Ovary (tissue), 9 donors: ENCODE results near the gene NCAPH2. TPM values are rescaled to one million over a fixed set of nuclear protein-coding genes. Genes with fewer than 3 reads are reported as not detected.
"Not testable (repeated sequence)": the region's sequence is repeated elsewhere in the genome, so short reads cannot be mapped to it uniquely, and the experiment has no call there.

Experiments
- DNase-seq, 5 donors: peaks; one replicate each; pipeline ENCODE4 v3.0.0-alpha.2; 2019 to 2020
- H3K27ac ChIP-seq, 2 donors: fragments of 200-600 bp; one replicate each; pipeline versions ENCODE4 v1.5.1 to v1.8.0; 2019 to 2022
- H3K27me3 ChIP-seq: fragments of 200-600 bp; one replicate; pipeline ENCODE4 v1.8.0; 2022
- H3K36me3 ChIP-seq: fragments of 200-600 bp; sonication (generic); one replicate; pipeline ENCODE4 v1.5.1; 2019
- H3K4me1 ChIP-seq: one replicate; pipeline ENCODE4 v1.8.1; 2013; ENCODE audit warnings: mild to moderate bottlenecking, moderate library complexity; ENCODE audit not compliant: insufficient read depth
- H3K4me3 ChIP-seq: fragments of 200-600 bp; sonication (generic); one replicate; pipeline ENCODE4 v1.5.1; 2017
- H3K9me3 ChIP-seq, 2 donors: fragments of 200-600 bp in 1 of 2; sonication (generic) in 1 of 2; one replicate each; pipeline versions ENCODE4 v1.5.1 to v1.8.1; 2013 to 2019; ENCODE audit warnings: mild to moderate bottlenecking in 1 of 2, moderate library complexity in 1 of 2
- EP300 ChIP-seq: sonication (generic); formaldehyde crosslinking; IDR thresholded peaks from one replicate; pipeline ENCODE4 v1.6.1; 2017; ENCODE audit warnings: antibody characterized with exemption
- POLR2A ChIP-seq: fragments of 450-650 bp; IDR thresholded peaks from one replicate; pipeline ENCODE4 v1.6.1; 2017; ENCODE audit warnings: antibody characterized with exemption, mild to moderate bottlenecking, moderate library complexity
- whole genome bisulfite sequencing, 3 donors: extraction: QIAGEN DNeasy Blood & Tissue Kit in 1 of 3; methylation state at CpG; one replicate each; pipeline versions ENCODE4 v1.1.5 to v1.1.7; 2013 to 2017; 5-methylcytosine and 5-hydroxymethylcytosine counted together
- intact Hi-C, 4 donors: fragments of 100-400 bp; cut with DNase I; formaldehyde crosslinking; loops; one replicate each; pipeline versions ENCODE4 v1.11.0 to v1.15.1; 2022 to 2023
- polyA plus RNA-seq, 2 donors: library from polyadenylated mRNA; stranded (reverse); fragments of 200-250 nt in 1 of 2; fragments of 350-450 nt in 1 of 2; fragmentation: Illumina TruSeq in 1 of 2; extraction: RNeasy Lipid Tissue Mini Kit (QIAGEN cat#74804) in 1 of 2; gene quantifications; one replicate each; pipeline ENCODE4 v1.2.3, GENCODE V29; 2013 to 2014
- total RNA-seq, 7 donors: library from RNA; depleted of rRNA in 2 of 7; stranded (reverse); fragments of >200 nt in 2 of 7; fragmentation: NEBNext Ultra II Directional in 3 of 7; extraction: Animal tissue kit (Norgen Biotek cat#: 25700) in 3 of 7; gene quantifications; one replicate each; pipeline versions ENCODE4 v1.1.0 to v1.2.4, GENCODE V29; 2016 to 2023
- TF ChIP-seq, protein P1 (sequence below), 3 donors: fragments of 450-650 bp in 2 of 3; fragments of 200-600 bp in 1 of 3; IDR thresholded peaks; one replicate each; pipeline versions ENCODE4 v1.5.1 to v1.8.0; 2016 to 2022; ENCODE audit warnings: antibody characterized with exemption in 3 of 3, mild to moderate bottlenecking in 1 of 3
- donor health status: DM: no; HTN: no; CAD: no; lungs with moderate emphysema.
- donor health status: DM: no; HTN: no; CAD: no.
- donor health status: Bipolar disorder and iron deficiency.
- donor health status: DM: yes; HTN: yes; CAD: no.
- donor health status: DM: no; HTN: no; CAD: no.
- donor health status: DM: yes; HTN: yes; CAD: no.

The NCAPH2 gene
- total and polyA plus RNA-seq, 9 donors, result 11.5 to 61.5 (median 49.0) TPM

DNA sequence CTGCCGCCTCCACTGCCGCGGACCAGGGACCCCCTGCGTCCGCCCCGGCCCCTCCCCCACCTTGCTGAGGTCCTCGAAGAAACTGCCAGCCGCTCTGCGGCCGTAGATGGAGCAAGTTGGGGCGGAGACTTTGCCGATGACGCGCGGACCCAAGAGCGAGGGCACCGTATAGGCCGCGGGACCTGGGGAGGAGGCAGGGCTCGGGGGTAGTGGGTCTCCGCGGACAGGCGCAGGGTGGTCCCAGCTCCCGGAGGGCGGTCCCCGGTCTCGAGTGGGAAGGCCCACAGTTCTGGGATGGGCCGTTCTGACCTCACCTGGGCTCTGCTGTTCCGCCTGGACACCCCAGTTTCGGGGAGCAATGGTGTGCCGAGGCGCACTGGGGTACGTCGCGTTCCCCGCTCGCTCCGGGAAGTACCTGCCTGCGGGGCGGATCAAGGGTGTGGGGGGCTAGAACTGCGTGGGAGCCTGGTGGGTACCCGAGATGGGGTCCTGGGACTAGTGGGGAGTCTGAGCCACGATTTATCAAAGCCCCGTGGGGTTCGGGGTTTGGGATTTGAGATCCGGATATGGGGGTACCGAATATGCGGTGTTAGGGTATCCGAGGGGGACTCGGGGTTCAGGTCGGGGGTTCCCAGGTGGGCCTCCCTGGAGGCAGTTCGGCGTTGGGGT, 23.0 kb downstream of the NCAPH2 start:
- peak overlapping the region; percentile 37 for H3K4me3 ChIP-seq
- no peaks in the 10 kb centered on the region for H3K9me3 ChIP-seq
- no peaks in the 10 kb centered on the region for H3K36me3 ChIP-seq
- TF ChIP-seq POLR2A (no peak), EP300 (no peak)
- TF ChIP-seq, protein P1, sequence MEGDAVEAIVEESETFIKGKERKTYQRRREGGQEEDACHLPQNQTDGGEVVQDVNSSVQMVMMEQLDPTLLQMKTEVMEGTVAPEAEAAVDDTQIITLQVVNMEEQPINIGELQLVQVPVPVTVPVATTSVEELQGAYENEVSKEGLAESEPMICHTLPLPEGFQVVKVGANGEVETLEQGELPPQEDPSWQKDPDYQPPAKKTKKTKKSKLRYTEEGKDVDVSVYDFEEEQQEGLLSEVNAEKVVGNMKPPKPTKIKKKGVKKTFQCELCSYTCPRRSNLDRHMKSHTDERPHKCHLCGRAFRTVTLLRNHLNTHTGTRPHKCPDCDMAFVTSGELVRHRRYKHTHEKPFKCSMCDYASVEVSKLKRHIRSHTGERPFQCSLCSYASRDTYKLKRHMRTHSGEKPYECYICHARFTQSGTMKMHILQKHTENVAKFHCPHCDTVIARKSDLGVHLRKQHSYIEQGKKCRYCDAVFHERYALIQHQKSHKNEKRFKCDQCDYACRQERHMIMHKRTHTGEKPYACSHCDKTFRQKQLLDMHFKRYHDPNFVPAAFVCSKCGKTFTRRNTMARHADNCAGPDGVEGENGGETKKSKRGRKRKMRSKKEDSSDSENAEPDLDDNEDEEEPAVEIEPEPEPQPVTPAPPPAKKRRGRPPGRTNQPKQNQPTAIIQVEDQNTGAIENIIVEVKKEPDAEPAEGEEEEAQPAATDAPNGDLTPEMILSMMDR (IDR thresholded peaks at IDR 0.05), result no peak
- DNase-seq, result peak in 3 of 5 donors; percentile 49 to 72 (median 71)
- peak overlapping the region in 1 of 2 donors; percentile 39 for H3K27ac ChIP-seq
- H3K27me3 ChIP-seq, result peaks cover 6% of the 10 kb centered on the region
- peaks cover 25% of the 10 kb centered on the region for H3K4me1 ChIP-seq
- WGBS, 3 donors, result 3 to 6% (median 4%) methylated on average over 33 to 53 of the region's 53 CpGs
- intact Hi-C loops, result no loop called here

DNA sequence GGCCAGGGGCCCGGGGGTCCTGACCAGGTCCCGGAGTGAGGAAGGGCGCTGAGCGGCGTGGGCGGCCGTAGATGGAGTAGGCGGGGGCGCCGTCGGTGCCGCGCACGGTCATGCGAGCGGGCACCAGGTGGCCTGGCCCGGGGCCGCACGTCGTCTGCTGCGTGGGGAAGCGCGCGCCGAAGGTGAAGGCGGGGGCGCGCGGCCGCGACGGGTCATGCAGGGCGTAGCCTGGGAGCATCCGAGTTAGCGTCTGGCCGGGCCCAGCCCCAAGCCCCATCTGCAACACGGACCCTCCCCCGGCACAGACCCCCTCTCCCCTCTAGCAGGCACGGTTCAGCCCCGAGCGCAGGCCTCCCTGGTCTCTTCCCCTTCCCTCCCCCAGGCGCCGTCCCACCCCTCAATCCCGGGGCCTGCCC, 23.5 kb downstream of the NCAPH2 start:
- no peak for DNase-seq

DNA sequence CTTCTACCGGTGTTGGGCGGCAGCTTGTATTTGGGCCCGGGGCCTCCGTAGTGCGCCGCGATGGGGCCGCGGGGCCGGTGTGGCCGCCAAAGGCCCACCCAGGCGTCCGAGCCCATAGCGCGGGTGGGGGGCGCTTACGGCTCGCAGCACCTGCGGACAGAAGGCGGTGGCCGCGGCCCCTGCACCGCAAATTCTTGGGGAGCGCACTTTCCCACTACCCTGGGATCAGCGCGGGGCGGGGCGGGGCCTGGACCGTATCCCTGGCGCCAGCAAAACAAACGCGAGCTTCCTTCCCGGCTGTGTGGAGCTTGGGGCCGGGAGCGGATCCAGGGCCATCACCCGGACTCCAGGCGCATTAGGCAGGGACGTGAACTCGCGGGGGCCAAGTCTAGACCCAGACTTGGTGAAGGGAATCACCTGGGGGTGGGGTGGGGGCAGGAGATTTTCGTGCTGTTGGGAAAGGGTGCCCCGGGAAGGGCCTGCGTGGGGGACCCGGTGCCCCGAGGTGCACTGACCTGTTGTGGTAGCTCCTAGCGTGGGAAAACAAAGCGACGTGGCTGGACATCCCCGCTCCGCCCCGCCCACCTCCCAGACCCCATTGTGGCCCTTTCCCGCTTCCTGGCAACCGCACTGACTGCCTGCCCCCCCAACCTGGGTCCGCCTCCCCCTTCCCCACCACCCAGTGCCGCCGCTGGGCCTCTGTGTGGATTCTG, 24.1 kb downstream of the NCAPH2 start:
- Histone ChIP-seq H3K4me3 (peak overlapping the region; percentile 37), H3K9me3 (no peaks in the 10 kb centered on the region), H3K27ac (no peak overlapping the region), H3K27me3 (peaks cover 6% of the 10 kb centered on the region), H3K4me1 (peaks cover 19% of the 10 kb centered on the region), H3K36me3 (no peaks in the 10 kb centered on the region)
- no peak for TF ChIP-seq POLR2A
- no peak for TF ChIP-seq EP300
- TF ChIP-seq, protein P1 (IDR thresholded peaks at IDR 0.05), result no peak
- DNase-seq, result peak in 4 of 5 donors; percentile 45 to 71 (median 62)
- WGBS, 3 donors, result 3 to 6% (median 3%) methylated on average over 51 to 56 of the region's 56 CpGs
- intact Hi-C loops, result no loop called here

More for the DNA sequence above, 23.5 kb downstream of the NCAPH2 start:
- no peaks in the 10 kb centered on the region for H3K9me3 ChIP-seq
- peak overlapping the region; percentile 37 for H3K4me3 ChIP-seq
- TF ChIP-seq POLR2A, result no peak
- TF ChIP-seq, protein P1 (IDR thresholded peaks at IDR 0.05), result no peak
- TF ChIP-seq EP300, result no peak
- H3K4me1 ChIP-seq, result peaks cover 23% of the 10 kb centered on the region
- no peaks in the 10 kb centered on the region for H3K36me3 ChIP-seq
- peaks cover 6% of the 10 kb centered on the region for H3K27me3 ChIP-seq
- intact Hi-C loops, result no loop called here
- H3K27ac ChIP-seq, result no peak overlapping the region
- 1% methylated on average over 18 to 44 of the region's 44 CpGs for WGBS, 3 donors

DNA sequence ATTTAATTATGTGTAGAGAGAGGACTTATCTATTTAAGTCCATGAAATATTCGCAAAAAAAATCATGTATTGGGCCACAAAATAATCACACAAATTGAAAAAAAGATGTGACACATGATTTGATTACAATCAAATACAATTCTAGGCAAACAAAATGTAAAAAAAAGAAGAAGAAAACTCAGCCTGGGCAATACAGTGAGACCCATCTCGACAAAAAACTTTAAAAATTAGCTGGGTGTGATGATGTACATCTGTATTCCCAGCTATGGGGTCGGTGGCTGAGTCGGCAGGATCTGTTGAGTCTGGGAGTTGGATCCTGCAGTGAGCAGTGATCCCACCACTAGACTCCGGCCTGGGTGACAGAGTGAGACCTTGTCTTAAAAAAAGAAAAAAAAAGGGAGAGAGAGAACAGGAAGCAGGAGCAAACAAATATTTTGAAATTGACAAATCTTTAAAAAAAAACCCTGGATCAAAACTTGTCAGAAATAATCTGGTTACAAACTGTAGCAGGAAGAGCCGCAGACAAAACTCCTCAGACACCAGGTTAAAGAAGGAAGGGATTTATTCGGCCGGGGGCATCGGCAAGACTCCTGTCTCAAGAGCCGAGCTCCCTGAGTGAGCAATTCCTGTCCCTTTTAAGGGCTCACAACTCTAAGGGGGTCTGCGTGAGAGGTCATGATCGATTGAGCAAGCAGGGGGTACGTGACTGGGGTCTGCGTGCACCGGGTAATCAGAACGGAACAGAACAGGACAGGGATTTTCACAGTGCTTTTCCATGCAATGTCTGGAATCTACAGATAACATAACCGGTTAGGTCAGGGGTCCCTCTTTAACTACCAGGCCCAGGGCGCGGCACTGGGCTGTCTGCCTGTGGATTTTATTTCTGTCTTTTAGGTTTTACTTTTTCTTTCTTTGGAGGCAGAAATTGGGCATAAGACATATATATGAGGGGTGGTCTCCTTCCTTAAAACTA, 25.1 kb downstream of the NCAPH2 start:
- H3K27ac ChIP-seq, result no peak overlapping the region
- TF ChIP-seq POLR2A (no peak), EP300 (no peak)
- TF ChIP-seq, protein P1 (IDR thresholded peaks at IDR 0.05), result no peak
- no peak for DNase-seq
- 74 to 78% (median 76%) methylated on average over 19 of the region's 19 CpGs for whole genome bisulfite sequencing, 3 donors
- H3K36me3 ChIP-seq, result no peaks in the 10 kb centered on the region
- peaks cover 19% of the 10 kb centered on the region for H3K4me1 ChIP-seq
- intact Hi-C loops, result no loop called here
- H3K27me3 ChIP-seq, result peaks cover 6% of the 10 kb centered on the region
- no peak overlapping the region for H3K4me3 ChIP-seq
- no peaks in the 10 kb centered on the region for H3K9me3 ChIP-seq

DNA sequence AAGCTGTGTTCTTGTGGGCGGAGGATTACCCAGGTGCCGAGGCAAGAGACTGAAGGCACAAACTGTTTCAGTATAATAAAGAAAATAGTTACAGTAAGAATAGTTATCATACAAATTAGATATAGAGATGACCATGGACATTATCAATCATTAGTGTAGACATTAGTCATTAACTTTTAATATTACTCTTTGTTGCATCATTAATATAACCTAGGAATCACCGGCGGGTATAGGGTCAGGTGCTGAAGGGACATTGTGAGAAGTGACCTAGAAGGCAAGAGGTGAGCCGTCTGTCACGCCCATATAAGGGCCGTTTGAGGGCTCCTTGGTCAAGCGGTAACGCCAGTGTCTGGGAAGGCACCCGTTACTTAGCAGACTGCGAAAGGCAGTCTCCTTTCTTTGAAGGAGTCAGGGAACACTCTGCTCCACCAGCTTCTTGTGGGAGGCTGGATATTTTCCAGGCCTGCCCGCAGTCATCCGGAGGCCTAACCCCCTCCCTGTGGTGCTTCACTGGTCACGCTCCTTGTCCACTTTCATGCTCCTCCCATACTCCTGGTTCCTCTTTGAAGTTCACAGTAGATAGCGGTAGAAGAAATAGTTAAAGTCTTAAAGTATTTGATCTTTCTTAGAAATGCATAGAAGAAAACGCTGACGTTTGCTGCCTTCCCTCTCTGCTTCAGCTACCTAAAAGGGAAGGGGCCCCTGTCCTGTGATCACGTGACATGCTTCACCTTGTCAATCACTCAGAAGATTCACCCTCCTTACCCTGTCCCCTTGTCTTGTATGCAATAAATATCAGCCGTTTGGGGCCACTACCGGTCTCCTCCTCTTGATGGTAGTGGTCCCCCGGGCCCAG, 26.1 kb downstream of the NCAPH2 start:
- H3K27me3 ChIP-seq, H3K4me3 ChIP-seq, H3K27ac ChIP-seq, DNase-seq, intact Hi-C loops, H3K36me3 ChIP-seq, H3K9me3 ChIP-seq: not testable (repeated sequence)
- peaks cover 18% of the 10 kb centered on the region for H3K4me1 ChIP-seq
- WGBS, 3 donors, result 19 to 27% (median 25%) methylated on average over 21 of the region's 21 CpGs
